Liver (tissue), 3 donors: ENCODE results near the gene CPZ.

Source experiments
- CTCF ChIP-seq: fragments of 150-350 bp; IDR thresholded peaks from 2 replicates; pipeline ENCODE4 v1.5.1; 2017; ENCODE audit warnings: improper control_type of control experiment, low read depth, low read length; ENCODE audit not compliant: missing input control
- EGR1 ChIP-seq, 2 donors: IDR thresholded peaks; 2 replicates each; pipeline ENCODE4 v1.6.1; 2016 to 2018; ENCODE audit warnings: antibody characterized with exemption in 2 of 2, low read depth in 2 of 2
- FOXA1 ChIP-seq: IDR thresholded peaks from 2 replicates; pipeline ENCODE4 v1.6.1; 2016; ENCODE audit warnings: antibody characterized with exemption
- GABPA ChIP-seq, 2 donors: IDR thresholded peaks in 1 of 2; conservative IDR thresholded peaks in 1 of 2; 2 replicates each; pipeline ENCODE4 v1.6.1; 2016; ENCODE audit warnings: antibody characterized with exemption in 2 of 2, mild to moderate bottlenecking in 1 of 2, moderate library complexity in 1 of 2
- HNF4A ChIP-seq, 2 donors: conservative IDR thresholded peaks; 2 replicates each; pipeline ENCODE4 v1.6.1; 2016; ENCODE audit warnings: antibody characterized with exemption in 2 of 2, mild to moderate bottlenecking in 2 of 2
- NR2F2 ChIP-seq: IDR thresholded peaks from 2 replicates; pipeline ENCODE4 v1.6.1; 2016; ENCODE audit warnings: antibody characterized with exemption
- RAD21 ChIP-seq, 2 donors: IDR thresholded peaks; 2 replicates each; pipeline ENCODE4 v1.6.1; 2016; ENCODE audit warnings: antibody characterized with exemption in 2 of 2, mild to moderate bottlenecking in 2 of 2
- SP1 ChIP-seq: IDR thresholded peaks from 2 replicates; pipeline ENCODE4 v1.6.1; 2018; ENCODE audit warnings: antibody characterized with exemption, mild to moderate bottlenecking
- TAF1 ChIP-seq: conservative IDR thresholded peaks from 2 replicates; pipeline ENCODE4 v1.6.1; 2016; ENCODE audit warnings: antibody characterized with exemption, mild to moderate bottlenecking
- ZBTB33 ChIP-seq: IDR thresholded peaks from 2 replicates; pipeline ENCODE4 v1.6.1; 2016; ENCODE audit warnings: antibody characterized with exemption
- TF ChIP-seq, protein P1 (sequence below): IDR thresholded peaks from 2 replicates; pipeline ENCODE4 v1.6.1; 2016; ENCODE audit warnings: antibody characterized with exemption, mild to moderate bottlenecking
- TF ChIP-seq, protein P2 (sequence below): IDR thresholded peaks from 2 replicates; pipeline ENCODE4 v1.6.1; 2016; ENCODE audit warnings: antibody characterized with exemption
- TF ChIP-seq, protein P3 (sequence below): IDR thresholded peaks from 2 replicates; pipeline ENCODE4 v1.6.1; 2016; ENCODE audit warnings: antibody characterized with exemption
- donor health status: healthy.
- donor health status: healthy.

- TF ChIP-seq CTCF = no peak
- TF ChIP-seq, protein P1, sequence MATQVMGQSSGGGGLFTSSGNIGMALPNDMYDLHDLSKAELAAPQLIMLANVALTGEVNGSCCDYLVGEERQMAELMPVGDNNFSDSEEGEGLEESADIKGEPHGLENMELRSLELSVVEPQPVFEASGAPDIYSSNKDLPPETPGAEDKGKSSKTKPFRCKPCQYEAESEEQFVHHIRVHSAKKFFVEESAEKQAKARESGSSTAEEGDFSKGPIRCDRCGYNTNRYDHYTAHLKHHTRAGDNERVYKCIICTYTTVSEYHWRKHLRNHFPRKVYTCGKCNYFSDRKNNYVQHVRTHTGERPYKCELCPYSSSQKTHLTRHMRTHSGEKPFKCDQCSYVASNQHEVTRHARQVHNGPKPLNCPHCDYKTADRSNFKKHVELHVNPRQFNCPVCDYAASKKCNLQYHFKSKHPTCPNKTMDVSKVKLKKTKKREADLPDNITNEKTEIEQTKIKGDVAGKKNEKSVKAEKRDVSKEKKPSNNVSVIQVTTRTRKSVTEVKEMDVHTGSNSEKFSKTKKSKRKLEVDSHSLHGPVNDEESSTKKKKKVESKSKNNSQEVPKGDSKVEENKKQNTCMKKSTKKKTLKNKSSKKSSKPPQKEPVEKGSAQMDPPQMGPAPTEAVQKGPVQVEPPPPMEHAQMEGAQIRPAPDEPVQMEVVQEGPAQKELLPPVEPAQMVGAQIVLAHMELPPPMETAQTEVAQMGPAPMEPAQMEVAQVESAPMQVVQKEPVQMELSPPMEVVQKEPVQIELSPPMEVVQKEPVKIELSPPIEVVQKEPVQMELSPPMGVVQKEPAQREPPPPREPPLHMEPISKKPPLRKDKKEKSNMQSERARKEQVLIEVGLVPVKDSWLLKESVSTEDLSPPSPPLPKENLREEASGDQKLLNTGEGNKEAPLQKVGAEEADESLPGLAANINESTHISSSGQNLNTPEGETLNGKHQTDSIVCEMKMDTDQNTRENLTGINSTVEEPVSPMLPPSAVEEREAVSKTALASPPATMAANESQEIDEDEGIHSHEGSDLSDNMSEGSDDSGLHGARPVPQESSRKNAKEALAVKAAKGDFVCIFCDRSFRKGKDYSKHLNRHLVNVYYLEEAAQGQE = no peak
- TF ChIP-seq, protein P2, sequence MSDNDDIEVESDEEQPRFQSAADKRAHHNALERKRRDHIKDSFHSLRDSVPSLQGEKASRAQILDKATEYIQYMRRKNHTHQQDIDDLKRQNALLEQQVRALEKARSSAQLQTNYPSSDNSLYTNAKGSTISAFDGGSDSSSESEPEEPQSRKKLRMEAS = no peak
- no peak for TF ChIP-seq GABPA (IDR thresholded peaks at IDR 0.05 in 1 of 2, conservative IDR thresholded peaks at IDR 0.05 in 1 of 2)
- no peak for TF ChIP-seq SP1
- TF ChIP-seq RAD21 (IDR thresholded peaks at IDR 0.05) = no peak
- TF ChIP-seq, protein P3, sequence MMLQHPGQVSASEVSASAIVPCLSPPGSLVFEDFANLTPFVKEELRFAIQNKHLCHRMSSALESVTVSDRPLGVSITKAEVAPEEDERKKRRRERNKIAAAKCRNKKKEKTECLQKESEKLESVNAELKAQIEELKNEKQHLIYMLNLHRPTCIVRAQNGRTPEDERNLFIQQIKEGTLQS = no peak
- TF ChIP-seq TAF1 = no peak
- no peak for TF ChIP-seq EGR1 (IDR thresholded peaks at IDR 0.05; ENCODE audit: low read depth in 2 of 2)
- TF ChIP-seq FOXA1 = no peak
- no peak for TF ChIP-seq NR2F2
- TF ChIP-seq HNF4A (conservative IDR thresholded peaks at IDR 0.05) = no peak
- no peak for TF ChIP-seq ZBTB33
Measured at GRCh38 chr4:8548731-8549351, 43.7 kb upstream of the CPZ start.
